Measurements from ENCODE around the gene PCDHAC1.
"Not testable (repeated sequence)": the region's sequence is repeated elsewhere in the genome, so short reads cannot be mapped to it uniquely, and the experiment has no call there.

PCDHAC1 gene

GRCh38 chr5:140925806-140926442 lies at the start of gene PCDHAC1:
Gene PCDHAC1 (plus strand): TSS chr5:140926299. CDS start chr5:140926893, 594 bp downstream.
- no peak within 1 kb of the TSS for H3K27ac Mint-ChIP-seq
- H3K4me3 Mint-ChIP-seq, result peak within 1 kb of the TSS; percentile 12 to 63
- DNase-seq (no peak), ATAC-seq (peak; percentile 9)
- H3K9me3 Mint-ChIP-seq, result no peaks in the 10 kb centered on the region
- peaks cover 18% of the 10 kb centered on the region for H3K4me1 Mint-ChIP-seq
- peaks cover 60% of the 10 kb centered on the region for H3K27me3 Mint-ChIP-seq

- Mint-ChIP-seq H3K9me3 (peaks cover 5 to 20% of the 10 kb centered on the region in 2 donors), H3K27me3 (peaks cover 43% of the 10 kb centered on the region)
- H3K4me1 Mint-ChIP-seq, DNase-seq, ATAC-seq, H3K27ac Mint-ChIP-seq, H3K4me3 Mint-ChIP-seq: not testable (repeated sequence)
Observed at GRCh38 chr5:140876541-140877261, 49.4 kb upstream of the PCDHAC1 start.

- ATAC-seq (no peak), DNase-seq (no peak)
- H3K9me3 Mint-ChIP-seq, result peaks cover 10 to 21% of the 10 kb centered on the region in 2 donors
- peaks cover 46% of the 10 kb centered on the region for H3K27me3 Mint-ChIP-seq
- H3K4me3 Mint-ChIP-seq, result no peak overlapping the region
- H3K27ac Mint-ChIP-seq, result no peak overlapping the region
- H3K4me1 Mint-ChIP-seq, result no peaks in the 10 kb centered on the region
Observed at GRCh38 chr5:140877262-140877581, 48.9 kb upstream of the PCDHAC1 start.

- DNase-seq (no peak), ATAC-seq (no peak)
- Mint-ChIP-seq H3K27ac (no peak within 1 kb of the TSS), H3K9me3 (peaks cover 16 to 27% of the 10 kb centered on the region in 2 donors), H3K4me1 (no peaks in the 10 kb centered on the region), H3K27me3 (peaks cover 27% of the 10 kb centered on the region), H3K4me3 (no peak within 1 kb of the TSS)
Observed at GRCh38 chr5:140881889-140882590, 44.1 kb upstream of the PCDHAC1 start, which contains the start of gene PCDHA13. Gene PCDHA13 (plus strand): TSS chr5:140882124. CDS start chr5:140882269, 145 bp downstream.

GRCh38 chr5:140882591-140882899 lies 43.6 kb upstream of the PCDHAC1 start:
- ATAC-seq (no peak), DNase-seq (no peak)
- H3K27ac Mint-ChIP-seq, result no peak overlapping the region
- peaks cover 31% of the 10 kb centered on the region for H3K27me3 Mint-ChIP-seq
- H3K4me3 Mint-ChIP-seq, result no peak overlapping the region
- no peaks in the 10 kb centered on the region for H3K4me1 Mint-ChIP-seq
- peaks cover 20 to 29% of the 10 kb centered on the region in 2 donors for H3K9me3 Mint-ChIP-seq

GRCh38 chr5:140883373-140883772 lies 42.7 kb upstream of the PCDHAC1 start:
- Mint-ChIP-seq H3K4me3 (no peak overlapping the region), H3K4me1 (no peaks in the 10 kb centered on the region), H3K27ac (peak overlapping the region in 1 of 2 donors; percentile 50), H3K27me3 (peaks cover 34% of the 10 kb centered on the region), H3K9me3 (peaks cover 22 to 30% of the 10 kb centered on the region in 2 donors)
- DNase-seq (no peak), ATAC-seq (no peak)

GRCh38 chr5:140883927-140884697 lies 42.0 kb upstream of the PCDHAC1 start:
- ATAC-seq (no peak), DNase-seq (no peak)
- Mint-ChIP-seq H3K27me3 (peaks cover 34% of the 10 kb centered on the region), H3K4me1 (no peaks in the 10 kb centered on the region), H3K27ac (no peak overlapping the region), H3K9me3 (peaks cover 22 to 25% of the 10 kb centered on the region in 2 donors), H3K4me3 (no peak overlapping the region)

- no peak overlapping the region for H3K27ac Mint-ChIP-seq
- peaks cover 2 to 31% of the 10 kb centered on the region in 2 donors for H3K9me3 Mint-ChIP-seq
- ATAC-seq, result no peak
- no peaks in the 10 kb centered on the region for H3K4me1 Mint-ChIP-seq
- no peak overlapping the region for H3K4me3 Mint-ChIP-seq
- no peak for DNase-seq
- no peaks in the 10 kb centered on the region for H3K27me3 Mint-ChIP-seq
Observed at GRCh38 chr5:140916325-140916724, 9.8 kb upstream of the PCDHAC1 start.

GRCh38 chr5:140923601-140924000 lies 2.5 kb upstream of the PCDHAC1 start:
- H3K27ac Mint-ChIP-seq, result no peak overlapping the region
- ATAC-seq (no peak), DNase-seq (no peak)
- H3K4me1 Mint-ChIP-seq, result peaks cover 18% of the 10 kb centered on the region
- peaks cover 46% of the 10 kb centered on the region for H3K27me3 Mint-ChIP-seq
- H3K4me3 Mint-ChIP-seq, result no peak overlapping the region
- H3K9me3 Mint-ChIP-seq, result no peaks in the 10 kb centered on the region

GRCh38 chr5:140926443-140927227 lies 536 bp downstream of the PCDHAC1 start:
- H3K4me3 Mint-ChIP-seq, result peak overlapping the region; percentile 12 to 63
- H3K4me1 Mint-ChIP-seq, result peaks cover 18% of the 10 kb centered on the region
- peaks cover 60% of the 10 kb centered on the region for H3K27me3 Mint-ChIP-seq
- H3K9me3 Mint-ChIP-seq, result no peaks in the 10 kb centered on the region
- ATAC-seq (peak; percentile 65), DNase-seq (peak; percentile 16 to 26)
- no peak overlapping the region for H3K27ac Mint-ChIP-seq

- Mint-ChIP-seq H3K4me3 (peak overlapping the region; percentile 12 to 63), H3K27ac (no peak overlapping the region), H3K4me1 (peaks cover 18% of the 10 kb centered on the region), H3K9me3 (no peaks in the 10 kb centered on the region), H3K27me3 (peaks cover 60% of the 10 kb centered on the region)
- DNase-seq (no peak), ATAC-seq (no peak)
Observed at GRCh38 chr5:140927228-140927573, 1.1 kb downstream of the PCDHAC1 start.

GRCh38 chr5:140934964-140935606 lies 9.0 kb downstream of the PCDHAC1 start:
- Mint-ChIP-seq H3K4me1 (no peaks in the 10 kb centered on the region), H3K27ac (no peak overlapping the region), H3K9me3 (no peaks in the 10 kb centered on the region), H3K27me3 (no peaks in the 10 kb centered on the region), H3K4me3 (no peak overlapping the region)
- ATAC-seq, result no peak
- DNase-seq, result no peak

- no peak for ATAC-seq
- H3K27ac Mint-ChIP-seq, result no peak overlapping the region
- no peaks in the 10 kb centered on the region for H3K27me3 Mint-ChIP-seq
- peaks cover 15 to 18% of the 10 kb centered on the region in 2 donors for H3K9me3 Mint-ChIP-seq
- no peaks in the 10 kb centered on the region for H3K4me1 Mint-ChIP-seq
- no peak overlapping the region for H3K4me3 Mint-ChIP-seq
- no peak for DNase-seq
Observed at GRCh38 chr5:140946578-140946977, 20.5 kb downstream of the PCDHAC1 start.

- ATAC-seq (no peak), DNase-seq (no peak)
- Mint-ChIP-seq H3K4me3 (no peak overlapping the region), H3K9me3 (peaks cover 1 to 8% of the 10 kb centered on the region in 2 donors), H3K27me3 (no peaks in the 10 kb centered on the region), H3K27ac (no peak overlapping the region), H3K4me1 (no peaks in the 10 kb centered on the region)
Observed at GRCh38 chr5:140951636-140952035, 25.5 kb downstream of the PCDHAC1 start.

Data from stimulated activated naive CD8-positive, alpha-beta T cell treated with anti-CD3 and anti-CD28 coated beads, Interleukin-15, amount 100 ng/mL, for 72 hours (primary cell).